ENCODE measurements around the gene PTPRD.

PTPRD gene

GRCh38 chr9:8877753-8878494 lies 1734.9 kb downstream of the PTPRD start:
- TF ChIP-seq ZNF311 (tag by site-specific recombination; IDR thresholded peaks at IDR 0.05; ENCODE audit: borderline replicate concordance) = no peak
- no peak for TF ChIP-seq ZNF560 (tag by site-specific recombination; IDR thresholded peaks at IDR 0.05; ENCODE audit: borderline replicate concordance)
- TF ChIP-seq ZNF324 (tag by site-specific recombination; IDR thresholded peaks at IDR 0.05) = no peak
- no peak for TF ChIP-seq ZNF211 (tag by site-specific recombination; IDR thresholded peaks at IDR 0.05; ENCODE audit: low read depth)
- TF ChIP-seq, protein P1, sequence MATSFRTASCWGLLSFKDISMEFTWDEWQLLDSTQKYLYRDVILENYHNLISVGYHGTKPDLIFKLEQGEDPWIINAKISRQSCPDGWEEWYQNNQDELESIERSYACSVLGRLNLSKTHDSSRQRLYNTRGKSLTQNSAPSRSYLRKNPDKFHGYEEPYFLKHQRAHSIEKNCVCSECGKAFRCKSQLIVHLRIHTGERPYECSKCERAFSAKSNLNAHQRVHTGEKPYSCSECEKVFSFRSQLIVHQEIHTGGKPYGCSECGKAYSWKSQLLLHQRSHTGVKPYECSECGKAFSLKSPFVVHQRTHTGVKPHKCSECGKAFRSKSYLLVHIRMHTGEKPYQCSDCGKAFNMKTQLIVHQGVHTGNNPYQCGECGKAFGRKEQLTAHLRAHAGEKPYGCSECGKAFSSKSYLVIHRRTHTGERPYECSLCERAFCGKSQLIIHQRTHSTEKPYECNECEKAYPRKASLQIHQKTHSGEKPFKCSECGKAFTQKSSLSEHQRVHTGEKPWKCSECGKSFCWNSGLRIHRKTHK (tag by site-specific recombination; IDR thresholded peaks at IDR 0.05) = no peak
- no peak for TF ChIP-seq ZXDB (tag by site-specific recombination; IDR thresholded peaks at IDR 0.05)
- TF ChIP-seq KLF8 (tag by site-specific recombination; IDR thresholded peaks at IDR 0.05) = no peak
- TF ChIP-seq ZNF521 (tag by site-specific recombination; IDR thresholded peaks at IDR 0.05) = no peak
- no peak for TF ChIP-seq GLI4 (tag by site-specific recombination; IDR thresholded peaks at IDR 0.05)
- no peak for TF ChIP-seq WT1 (tag by site-specific recombination; IDR thresholded peaks at IDR 0.05)
- no peak for TF ChIP-seq MEIS1 (CRISPR knock-in tag; IDR thresholded peaks at IDR 0.05; ENCODE audit: borderline replicate concordance)
- Histone ChIP-seq H3K27ac (ENCODE audit: extremely low read depth, low read depth, low read length) (no peak overlapping the region), H3K9me3 (ENCODE audit: control insufficient read depth, insufficient read depth, low read depth, low read length) (no peaks in the 10 kb centered on the region), H3K4me3 (ENCODE audit: low read depth, low read length) (no peak overlapping the region), H3K4me1 (ENCODE audit: control insufficient read depth, insufficient read depth, low read length) (peaks cover 4% of the 10 kb centered on the region; the same call in 1 of the 2 replicates), H3K36me3 (ENCODE audit: control insufficient read depth in 2 of 2, insufficient read depth in 1 of 2, low read length in 2 of 2) (no peaks in the 10 kb centered on the region)
- CTCF ChIA-PET = interaction anchor here (0.7 to 3.3 kb wide), 3 partner anchors 18 to 1825 kb away, joined by 6 to 16 read pairs (median 6); no protein-coding TSS in a partner anchor
- POLR2A ChIA-PET = no interaction called here

GRCh38 chr9:8876303-8876702 lies 1736.5 kb downstream of the PTPRD start:
- ChIA-PET CTCF (interaction anchor here (0.6 to 1.7 kb wide), 3 partner anchors 19 to 184 kb away, joined by 3 to 6 read pairs (median 4); no protein-coding TSS in a partner anchor), POLR2A (no interaction called here)
- TF ChIP-seq, protein P2, sequence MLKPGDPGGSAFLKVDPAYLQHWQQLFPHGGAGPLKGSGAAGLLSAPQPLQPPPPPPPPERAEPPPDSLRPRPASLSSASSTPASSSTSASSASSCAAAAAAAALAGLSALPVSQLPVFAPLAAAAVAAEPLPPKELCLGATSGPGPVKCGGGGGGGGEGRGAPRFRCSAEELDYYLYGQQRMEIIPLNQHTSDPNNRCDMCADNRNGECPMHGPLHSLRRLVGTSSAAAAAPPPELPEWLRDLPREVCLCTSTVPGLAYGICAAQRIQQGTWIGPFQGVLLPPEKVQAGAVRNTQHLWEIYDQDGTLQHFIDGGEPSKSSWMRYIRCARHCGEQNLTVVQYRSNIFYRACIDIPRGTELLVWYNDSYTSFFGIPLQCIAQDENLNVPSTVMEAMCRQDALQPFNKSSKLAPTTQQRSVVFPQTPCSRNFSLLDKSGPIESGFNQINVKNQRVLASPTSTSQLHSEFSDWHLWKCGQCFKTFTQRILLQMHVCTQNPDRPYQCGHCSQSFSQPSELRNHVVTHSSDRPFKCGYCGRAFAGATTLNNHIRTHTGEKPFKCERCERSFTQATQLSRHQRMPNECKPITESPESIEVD (tag by site-specific recombination; IDR thresholded peaks at IDR 0.05) = no peak
- TF ChIP-seq SP3 (tag by site-specific recombination; IDR thresholded peaks at IDR 0.05) = no peak
- TF ChIP-seq ZBTB7A (tag by site-specific recombination; IDR thresholded peaks at IDR 0.05; ENCODE audit: low read depth) = no peak
- TF ChIP-seq ZBTB17 (tag by site-specific recombination; IDR thresholded peaks at IDR 0.05) = no peak
- no peak for TF ChIP-seq ZNF311 (tag by site-specific recombination; IDR thresholded peaks at IDR 0.05; ENCODE audit: borderline replicate concordance)
- no peak for TF ChIP-seq BCL6B (tag by site-specific recombination; IDR thresholded peaks at IDR 0.05)
- no peak for TF ChIP-seq ZNF830 (tag by site-specific recombination; IDR thresholded peaks at IDR 0.05; ENCODE audit: low read depth)
- TF ChIP-seq GLI4 (tag by site-specific recombination; IDR thresholded peaks at IDR 0.05) = no peak
- TF ChIP-seq ZNF561 (tag by site-specific recombination; IDR thresholded peaks at IDR 0.05; ENCODE audit: borderline replicate concordance) = no peak
- no peak for TF ChIP-seq ZNF776 (tag by site-specific recombination; IDR thresholded peaks at IDR 0.05; ENCODE audit: borderline replicate concordance)
- TF ChIP-seq, protein P3, sequence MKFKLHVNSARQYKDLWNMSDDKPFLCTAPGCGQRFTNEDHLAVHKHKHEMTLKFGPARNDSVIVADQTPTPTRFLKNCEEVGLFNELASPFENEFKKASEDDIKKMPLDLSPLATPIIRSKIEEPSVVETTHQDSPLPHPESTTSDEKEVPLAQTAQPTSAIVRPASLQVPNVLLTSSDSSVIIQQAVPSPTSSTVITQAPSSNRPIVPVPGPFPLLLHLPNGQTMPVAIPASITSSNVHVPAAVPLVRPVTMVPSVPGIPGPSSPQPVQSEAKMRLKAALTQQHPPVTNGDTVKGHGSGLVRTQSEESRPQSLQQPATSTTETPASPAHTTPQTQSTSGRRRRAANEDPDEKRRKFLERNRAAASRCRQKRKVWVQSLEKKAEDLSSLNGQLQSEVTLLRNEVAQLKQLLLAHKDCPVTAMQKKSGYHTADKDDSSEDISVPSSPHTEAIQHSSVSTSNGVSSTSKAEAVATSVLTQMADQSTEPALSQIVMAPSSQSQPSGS (tag by site-specific recombination; IDR thresholded peaks at IDR 0.05; ENCODE audit: low read depth) = no peak
- TF ChIP-seq ZNF548 (tag by site-specific recombination; IDR thresholded peaks at IDR 0.05) = no peak
- no peak for TF ChIP-seq ZNF610 (tag by site-specific recombination; IDR thresholded peaks at IDR 0.05; ENCODE audit: borderline replicate concordance)
- TF ChIP-seq KLF8 (tag by site-specific recombination; IDR thresholded peaks at IDR 0.05) = no peak
- TF ChIP-seq ZNF670 (tag by site-specific recombination; IDR thresholded peaks at IDR 0.05; ENCODE audit: low read depth) = no peak
- no peak for TF ChIP-seq HOXD13 (CRISPR knock-in tag; IDR thresholded peaks at IDR 0.05; ENCODE audit: borderline replicate concordance)
- no peak overlapping the region for H3K27ac ChIP-seq (ENCODE audit: extremely low read depth, low read depth, low read length)
- no peaks in the 10 kb centered on the region for H3K9me3 ChIP-seq (ENCODE audit: control insufficient read depth, insufficient read depth, low read depth, low read length)
- H3K4me1 ChIP-seq (ENCODE audit: control insufficient read depth, insufficient read depth, low read length) = peaks cover 7% of the 10 kb centered on the region; the same call in 1 of the 2 replicates
- no peak overlapping the region for H3K4me3 ChIP-seq (ENCODE audit: low read depth, low read length)
- no peaks in the 10 kb centered on the region for H3K36me3 ChIP-seq (ENCODE audit: control insufficient read depth in 2 of 2, insufficient read depth in 1 of 2, low read length in 2 of 2)
